Inflammatory macrophage treated with lipopolysaccharide for 1 hour (primary cell): ENCODE measurements around the gene ANKRD55.

Experiments used
- DNase-seq, 2 donors: peaks; one replicate each; pipeline ENCODE4 v3.0.0-alpha.2; 2020 to 2022

Gene ANKRD55

GRCh38 chr5:56072863-56073766 lies 160.0 kb downstream of the ANKRD55 start:
- peak; percentile 35 to 56 for DNase-seq

GRCh38 chr5:56071470-56071869 lies 161.7 kb downstream of the ANKRD55 start:
- DNase-seq, result no peak

- DNase-seq, result peak; percentile 66 to 68
Observed at GRCh38 chr5:56070851-56071465, 162.2 kb downstream of the ANKRD55 start.

GRCh38 chr5:56069652-56070226 lies 163.4 kb downstream of the ANKRD55 start:
- DNase-seq, result no peak

GRCh38 chr5:56066931-56067450 lies 166.1 kb downstream of the ANKRD55 start:
- no peak for DNase-seq

GRCh38 chr5:56064984-56065383 lies 168.1 kb downstream of the ANKRD55 start:
- no peak for DNase-seq

GRCh38 chr5:56060276-56061110 lies 172.6 kb downstream of the ANKRD55 start:
- DNase-seq, result no peak

- DNase-seq, result peak in 1 of 2 donors; percentile 18
Observed at GRCh38 chr5:56059854-56060253, 173.3 kb downstream of the ANKRD55 start.

- DNase-seq, result no peak
Observed at GRCh38 chr5:56056875-56057274, 176.3 kb downstream of the ANKRD55 start.

- DNase-seq, result no peak
Observed at GRCh38 chr5:56055859-56056258, 177.3 kb downstream of the ANKRD55 start.

- DNase-seq, result no peak
Observed at GRCh38 chr5:56055287-56055686, 177.8 kb downstream of the ANKRD55 start.

- DNase-seq, result no peak
Observed at GRCh38 chr5:56054666-56055065, 178.5 kb downstream of the ANKRD55 start.

GRCh38 chr5:56053363-56053762 lies 179.8 kb downstream of the ANKRD55 start:
- no peak for DNase-seq

- no peak for DNase-seq
Observed at GRCh38 chr5:56052735-56053134, 180.4 kb downstream of the ANKRD55 start.

GRCh38 chr5:56050551-56051255 lies 182.4 kb downstream of the ANKRD55 start:
- DNase-seq, result no peak
